Lung (tissue), 12 donors: Measurements from ENCODE around the gene DMBX1. TPM values are rescaled to one million over a fixed set of nuclear protein-coding genes. Genes with fewer than 3 reads are reported as not detected.

Experiments used
- ATAC-seq: fragments of 200-7000 bp; cut with Tn5 transposase; one replicate; pipeline ENCODE4 v1.9.1; 2020; ENCODE audit warnings: moderate number of reproducible peaks; ENCODE audit not compliant: insufficient read depth, low FRiP score
- DNase-seq, 3 donors: peaks; one replicate each; pipeline ENCODE4 v3.0.0-alpha.2; 2013 to 2017
- H3K27ac ChIP-seq, 2 donors: one replicate each; pipeline ENCODE4 v1.5.1; 2013; ENCODE audit warnings: mild to moderate bottlenecking in 2 of 2, moderate library complexity in 2 of 2, control low read depth in 1 of 2, inconsistent platforms in 1 of 2, low read depth in 1 of 2, low read length in 1 of 2
- H3K27me3 ChIP-seq, 3 donors: one replicate each; pipeline ENCODE4 v1.5.1; 2013; ENCODE audit warnings: low read length in 2 of 3; ENCODE audit not compliant: control insufficient read depth in 3 of 3, insufficient read depth in 3 of 3
- H3K36me3 ChIP-seq, 4 donors: one replicate each; pipeline ENCODE4 v1.5.1; 2013; ENCODE audit warnings: low read length in 4 of 4, mild to moderate bottlenecking in 1 of 4, moderate library complexity in 1 of 4; ENCODE audit not compliant: control insufficient read depth in 4 of 4, insufficient read depth in 4 of 4
- H3K4me1 ChIP-seq, 5 donors: one replicate each; pipeline ENCODE4 v1.5.1; 2013; ENCODE audit warnings: low read length in 5 of 5, mild to moderate bottlenecking in 2 of 5, moderate library complexity in 1 of 5; ENCODE audit not compliant: control insufficient read depth in 5 of 5, insufficient read depth in 5 of 5
- H3K4me3 ChIP-seq: one replicate; pipeline ENCODE4 v1.5.1; 2013; ENCODE audit warnings: mild to moderate bottlenecking, control low read depth, moderate library complexity
- H3K9ac ChIP-seq, 2 donors: one replicate each; pipeline ENCODE4 v1.5.1; 2013; ENCODE audit warnings: low read length in 2 of 2, control low read depth in 1 of 2; ENCODE audit not compliant: insufficient read depth in 1 of 2
- H3K9me3 ChIP-seq, 4 donors: one replicate each; pipeline ENCODE4 v1.5.1; 2013; ENCODE audit warnings: low read length in 3 of 4, mild to moderate bottlenecking in 1 of 4, moderate library complexity in 1 of 4; ENCODE audit not compliant: control insufficient read depth in 4 of 4, insufficient read depth in 3 of 4
- WGBS, 2 donors: extraction: QIAGEN DNeasy Blood & Tissue Kit; methylation state at CpG; one replicate each; pipeline ENCODE4 v1.1.7; 2013; 5-methylcytosine and 5-hydroxymethylcytosine counted together
- polyA plus RNA-seq, 2 donors: library from polyadenylated mRNA; stranded (reverse); fragments of 200-250 nt; gene quantifications; one replicate each; pipeline ENCODE4 v1.2.1, GENCODE V29; 2013
- total RNA-seq, 2 donors: library from RNA; depleted of rRNA in 1 of 2; stranded (reverse); fragments of >200 nt in 1 of 2; gene quantifications; one replicate each; pipeline ENCODE4 v1.2.1, GENCODE V29; 2014 to 2021
- TF ChIP-seq, protein P1 (sequence below): IDR thresholded peaks from 2 replicates; pipeline ENCODE4 v1.5.1; 2012; ENCODE audit warnings: mild to moderate bottlenecking; ENCODE audit errors: control extremely low read depth, extremely low read depth
- donor health status: control.
- donor health status: control.
- donor health status: Bipolar disorder and iron deficiency.
- donor health status: healthy.
- donor health status: DM: yes; HTN: yes; CAD: no.

DMBX1 gene
- total and polyA plus RNA-seq, 4 donors, result 0.01 to 0.09 TPM; not detected in 2

DNA sequence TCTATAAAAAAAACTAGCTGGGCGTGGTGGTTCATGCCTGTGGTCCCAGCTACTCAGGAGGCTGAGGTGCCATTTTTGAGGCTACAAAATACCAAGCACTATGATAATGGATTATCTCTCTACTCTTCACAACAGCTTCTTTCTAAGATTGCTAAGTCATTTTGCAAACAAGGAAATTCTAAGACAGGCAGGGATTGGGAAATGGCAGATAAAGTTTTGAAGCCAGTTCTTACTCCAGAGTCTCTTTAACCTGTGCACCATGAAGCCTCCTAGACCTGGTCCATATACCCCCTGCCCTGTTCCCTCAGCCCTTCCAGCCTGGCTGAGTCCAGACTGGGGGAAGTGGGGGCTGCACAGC is 39.5 kb upstream of the DMBX1 start:
- Histone ChIP-seq H3K9me3 (peaks cover 0 to 2% (median 0%) of the 10 kb centered on the region in 4 donors), H3K27ac (no peak overlapping the region), H3K9ac (no peak overlapping the region), H3K27me3 (peaks cover 0 to 82% (median 49%) of the 10 kb centered on the region in 3 donors), H3K4me3 (no peak overlapping the region), H3K4me1 (peaks cover 0 to 6% (median 0%) of the 10 kb centered on the region in 5 donors), H3K36me3 (no peaks in the 10 kb centered on the region)
- ATAC-seq (no peak), DNase-seq (no peak)
- WGBS, 2 donors, result 91 to 95% methylated on average over 1 of the region's 1 CpG
- TF ChIP-seq, protein P1, sequence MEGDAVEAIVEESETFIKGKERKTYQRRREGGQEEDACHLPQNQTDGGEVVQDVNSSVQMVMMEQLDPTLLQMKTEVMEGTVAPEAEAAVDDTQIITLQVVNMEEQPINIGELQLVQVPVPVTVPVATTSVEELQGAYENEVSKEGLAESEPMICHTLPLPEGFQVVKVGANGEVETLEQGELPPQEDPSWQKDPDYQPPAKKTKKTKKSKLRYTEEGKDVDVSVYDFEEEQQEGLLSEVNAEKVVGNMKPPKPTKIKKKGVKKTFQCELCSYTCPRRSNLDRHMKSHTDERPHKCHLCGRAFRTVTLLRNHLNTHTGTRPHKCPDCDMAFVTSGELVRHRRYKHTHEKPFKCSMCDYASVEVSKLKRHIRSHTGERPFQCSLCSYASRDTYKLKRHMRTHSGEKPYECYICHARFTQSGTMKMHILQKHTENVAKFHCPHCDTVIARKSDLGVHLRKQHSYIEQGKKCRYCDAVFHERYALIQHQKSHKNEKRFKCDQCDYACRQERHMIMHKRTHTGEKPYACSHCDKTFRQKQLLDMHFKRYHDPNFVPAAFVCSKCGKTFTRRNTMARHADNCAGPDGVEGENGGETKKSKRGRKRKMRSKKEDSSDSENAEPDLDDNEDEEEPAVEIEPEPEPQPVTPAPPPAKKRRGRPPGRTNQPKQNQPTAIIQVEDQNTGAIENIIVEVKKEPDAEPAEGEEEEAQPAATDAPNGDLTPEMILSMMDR, result no peak

DNA sequence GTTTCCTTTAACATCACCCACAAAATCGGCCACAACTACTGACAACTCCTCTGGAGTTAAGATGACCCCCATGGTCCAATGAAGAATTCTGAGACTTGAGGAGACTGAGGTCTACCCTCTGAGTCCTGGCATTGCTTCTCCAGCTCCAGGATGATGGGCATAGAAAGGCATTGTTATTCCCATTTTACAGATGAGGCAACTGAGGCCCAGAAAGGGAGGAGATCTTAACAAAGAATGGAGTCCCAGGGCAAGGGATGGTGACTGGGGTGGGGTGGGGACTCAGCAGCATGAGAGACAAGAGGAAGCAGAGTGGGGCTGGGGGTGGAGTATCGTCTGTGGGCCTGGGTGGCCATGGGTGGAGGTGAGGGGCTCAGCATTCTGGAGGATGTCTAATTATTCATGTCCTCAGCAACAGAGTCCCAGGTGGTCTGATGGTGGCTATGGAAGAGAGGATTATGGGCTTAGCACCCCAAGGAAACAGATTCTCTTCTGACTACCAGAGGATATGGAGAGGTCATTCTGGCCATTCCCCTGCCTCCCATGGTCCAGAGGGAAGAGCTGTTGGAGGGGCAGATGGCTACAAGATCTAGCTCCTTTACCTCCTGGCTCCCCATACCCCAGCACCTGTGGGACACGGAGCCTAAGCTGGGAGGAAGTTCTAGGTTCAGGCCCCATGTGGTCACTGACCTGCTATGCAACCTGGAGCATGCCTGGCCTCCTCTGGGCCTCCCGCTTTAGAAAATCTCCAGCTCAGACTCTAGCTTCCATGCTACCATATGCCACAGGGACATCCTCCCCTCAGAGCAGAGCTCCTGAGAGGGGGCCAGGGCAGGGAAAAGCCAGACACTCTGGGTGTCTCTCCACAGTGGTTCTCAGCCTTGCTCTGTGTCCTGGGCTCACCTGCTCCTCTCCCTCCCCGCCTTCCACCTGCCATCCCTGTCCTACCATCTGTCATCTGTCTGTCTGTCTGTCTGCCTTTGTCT is 37.4 kb upstream of the DMBX1 start:
- DNase-seq (no peak), ATAC-seq (no peak)
- WGBS, 2 donors, result 76 to 82% methylated on average over 5 of the region's 5 CpGs
- TF ChIP-seq, protein P1, result no peak
- Histone ChIP-seq H3K4me3 (no peak overlapping the region), H3K27ac (no peak overlapping the region), H3K4me1 (peaks cover 0 to 6% (median 0%) of the 10 kb centered on the region in 5 donors), H3K9me3 (peaks cover 0 to 2% (median 0%) of the 10 kb centered on the region in 4 donors), H3K9ac (no peak overlapping the region), H3K36me3 (no peaks in the 10 kb centered on the region), H3K27me3 (peaks cover 0 to 69% (median 39%) of the 10 kb centered on the region in 3 donors)

DNA sequence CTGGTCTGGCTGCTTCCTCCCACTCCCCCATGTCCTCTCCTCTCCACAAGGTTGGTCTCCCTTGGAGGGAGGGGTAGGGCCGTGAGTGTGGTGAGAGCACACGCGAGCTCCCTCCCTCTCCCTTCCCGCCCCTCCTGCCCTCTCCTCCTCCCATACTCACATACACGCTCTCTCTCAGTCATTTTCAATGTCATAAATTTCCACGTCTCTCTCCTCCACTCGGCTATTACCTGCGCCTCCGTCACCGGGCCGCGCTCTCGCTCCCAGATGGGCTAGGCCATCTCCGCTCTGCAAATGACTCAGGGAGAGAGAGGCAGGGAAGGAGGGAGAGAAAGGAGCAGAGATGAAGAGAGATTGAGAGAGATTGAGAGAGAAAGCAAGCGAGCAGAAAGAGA is 36.7 kb upstream of the DMBX1 start:
- peaks cover 0 to 2% (median 0%) of the 10 kb centered on the region in 4 donors for H3K9me3 ChIP-seq
- H3K36me3 ChIP-seq, result no peaks in the 10 kb centered on the region
- peaks cover 0 to 5% (median 0%) of the 10 kb centered on the region in 5 donors for H3K4me1 ChIP-seq
- DNase-seq (no peak), ATAC-seq (no peak)
- H3K27me3 ChIP-seq, result peaks cover 0 to 66% (median 32%) of the 10 kb centered on the region in 3 donors
- H3K9ac ChIP-seq, result no peak overlapping the region
- H3K4me3 ChIP-seq, result no peak overlapping the region
- H3K27ac ChIP-seq, result no peak overlapping the region
- WGBS, 2 donors, result 55 to 61% methylated on average over 15 of the region's 15 CpGs
- TF ChIP-seq, protein P1, result no peak
